ENCODE measurements around the gene SLC24A3.

GRCh38 chr20:19502169-19502568 lies 289.7 kb downstream of the SLC24A3 start:
- TF ChIP-seq CTCF (conservative IDR thresholded peaks at IDR 0.05; ENCODE audit: low read length) (no peak), EZH2phosphoT487 (IDR thresholded peaks at IDR 0.05; ENCODE audit: borderline replicate concordance, low read depth, low read length) (no peak)

All from OCI-LY7 (cell line).